HT1080 (cell line): ENCODE data around the gene CCNT1. TPM values are rescaled to one million over a fixed set of nuclear protein-coding genes. Genes with fewer than 3 reads are reported as not detected.
A peak's percentile ranks its signal among the peaks of the same experiment; 100 is the strongest.
"Not testable (repeated sequence)": the region's sequence is repeated elsewhere in the genome, so short reads cannot be mapped to it uniquely, and the experiment has no call there.

ENCODE experiments used
- DNase-seq: peaks from one replicate; pipeline ENCODE4 v3.0.0-alpha.2; 2015; ENCODE audit warnings: low read depth
- small RNA-seq: library from RNA; depleted of rRNA; stranded (forward); fragments of <200 nt; gene quantifications from one replicate; pipeline ENCODE3, GENCODE V24; 2014
- total RNA-seq: library from RNA; depleted of rRNA; stranded (reverse); fragments of >200 nt; shearing (Covaris generic); gene quantifications from 2 replicates; pipeline ENCODE4 v1.2.3, GENCODE V29; 2014; rRNA removed

The CCNT1 gene
- total RNA-seq, 1 experiment from 2014 or later, result 45.5 TPM

- not testable (repeated sequence) for DNase-seq
Measured at GRCh38 chr12:48641752-48642555, 74.6 kb downstream of the CCNT1 start.

GRCh38 chr12:48640854-48641253 is 75.7 kb downstream of the CCNT1 start:
- no peak for DNase-seq

- no peak for DNase-seq
Measured at GRCh38 chr12:48640428-48640827, 76.1 kb downstream of the CCNT1 start.

Small RNAs within 50 kb of the gene (small RNA-seq; reads per million reads assigned to genes)
- gene MIR1291, result not detected
- gene SNORA2A, result 7.2 reads per million, percentile 90 among the genes with 10 or more reads in this experiment
- 1.5 reads per million, percentile 79 among the genes with 10 or more reads in this experiment for gene SNORA2B
- gene SNORA2C, result 1.9 reads per million, percentile 82 among the genes with 10 or more reads in this experiment

Other genes starting within 250 kb of the CCNT1 start
- gene ANP32D, start 244.1 kb downstream of the CCNT1 start, total RNA-seq, result not detected in 2 replicates
- gene C12orf54, start 234.2 kb downstream of the CCNT1 start, total RNA-seq, result not detected in 2 replicates
- gene OR8S1, start 191.1 kb downstream of the CCNT1 start, total RNA-seq, result not detected in 2 replicates
- 0.13 TPM in 1 of 2 replicates, not detected in the other for gene LALBA, start 146.7 kb downstream of the CCNT1 start, total RNA-seq
- gene KANSL2, start 34.5 kb downstream of the CCNT1 start, total RNA-seq, result 54.1 and 55.0 TPM in 2 replicates
- gene ADCY6, start 72.4 kb upstream of the CCNT1 start, total RNA-seq, result 14.5 and 15.6 TPM in 2 replicates
- 13.3 and 15.1 TPM in 2 replicates for gene CACNB3, start 101.8 kb upstream of the CCNT1 start, total RNA-seq
- 82.8 and 90.7 TPM in 2 replicates for gene DDX23, start 135.5 kb upstream of the CCNT1 start, total RNA-seq
- gene RND1, start 149.2 kb upstream of the CCNT1 start, total RNA-seq, result 0.07 and 0.11 TPM in 2 replicates
- gene FKBP11, start 208.8 kb upstream of the CCNT1 start, total RNA-seq, result 9.8 and 13.0 TPM in 2 replicates
- gene ARF3, start 240.8 kb upstream of the CCNT1 start, total RNA-seq, result 108 and 163 TPM in 2 replicates